IMR-90 (cell line): Measurements from ENCODE around the gene CEP76.

ENCODE experiments used
- CEBPB ChIP-seq: IDR thresholded peaks from 2 replicates; pipeline ENCODE4 v1.6.1; 2012; ENCODE audit warnings: low read depth, low read length, improper control_type of control experiment
- CHD1 ChIP-seq: IDR thresholded peaks from 2 replicates; pipeline ENCODE4 v1.6.1; 2012; ENCODE audit warnings: low read depth, low read length, improper control_type of control experiment
- FOS ChIP-seq: fragments of 150-350 bp; IDR thresholded peaks from 2 replicates; pipeline ENCODE4 v1.6.1; 2016; ENCODE audit warnings: low read depth, low read length
- MAFK ChIP-seq: IDR thresholded peaks from 2 replicates; pipeline ENCODE4 v1.6.1; 2012; ENCODE audit warnings: low read depth, low read length, improper control_type of control experiment
- MAZ ChIP-seq: IDR thresholded peaks from 2 replicates; pipeline ENCODE4 v1.6.1; 2012; ENCODE audit warnings: low read depth, mild to moderate bottlenecking, low read length, improper control_type of control experiment, moderate library complexity, borderline replicate concordance
- MXI1 ChIP-seq: IDR thresholded peaks from 2 replicates; pipeline ENCODE4 v1.6.1; 2012; ENCODE audit warnings: low read depth, mild to moderate bottlenecking, low read length, moderate library complexity, borderline replicate concordance
- NFE2L2 ChIP-seq: fragments of 150-350 bp; IDR thresholded peaks from 2 replicates; pipeline ENCODE4 v1.6.1; 2016; ENCODE audit warnings: low read depth, mild to moderate bottlenecking, low read length
- POLR2A ChIP-seq: IDR thresholded peaks from 2 replicates; pipeline ENCODE4 v1.6.1; 2012; ENCODE audit warnings: mild to moderate bottlenecking, low read depth, low read length
- RAD21 ChIP-seq: IDR thresholded peaks from 2 replicates; pipeline ENCODE4 v1.6.1; 2012; ENCODE audit warnings: low read length, improper control_type of control experiment
- RCOR1 ChIP-seq: IDR thresholded peaks from 2 replicates; pipeline ENCODE4 v1.6.1; 2012; ENCODE audit warnings: mild to moderate bottlenecking, low read length, improper control_type of control experiment; ENCODE audit not compliant: insufficient replicate concordance
- RFX5 ChIP-seq: IDR thresholded peaks from 2 replicates; pipeline ENCODE4 v1.8.0; 2012; ENCODE audit warnings: low read depth, mild to moderate bottlenecking, low read length, moderate library complexity
- TF ChIP-seq, protein P1 (sequence below): conservative IDR thresholded peaks from 2 replicates; pipeline ENCODE4 v1.5.1; 2012; ENCODE audit warnings: mild to moderate bottlenecking, low read depth, low read length, improper control_type of control experiment
- TF ChIP-seq, protein P2 (sequence below): fragments of 150-350 bp; IDR thresholded peaks from 2 replicates; pipeline ENCODE4 v1.6.1; 2017; ENCODE audit warnings: mild to moderate bottlenecking, antibody characterized with exemption, low read length, low read depth

DNA sequence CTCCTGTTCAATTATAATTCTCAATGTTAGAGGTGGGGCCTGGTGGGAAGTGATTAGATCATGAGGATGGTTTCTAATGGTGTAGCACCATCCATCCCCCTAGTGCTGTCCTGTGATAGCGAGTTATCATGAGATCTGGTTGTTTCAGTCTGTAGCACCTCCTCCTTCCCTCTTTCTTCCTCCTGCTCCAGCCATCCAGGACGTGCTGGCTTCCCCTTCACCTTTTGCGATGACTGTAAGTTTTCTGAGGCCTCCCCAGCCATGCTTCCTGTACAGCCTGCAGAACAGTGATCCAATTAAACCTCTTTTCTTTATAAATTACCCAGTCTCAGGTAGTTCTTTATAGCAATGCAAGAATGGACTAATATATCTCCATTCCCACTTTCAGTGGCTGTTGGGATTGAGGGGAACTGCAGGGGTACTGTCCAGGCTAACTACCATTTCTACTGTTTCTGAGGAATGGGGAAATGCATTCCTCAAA, 63.8 kb downstream of the CEP76 start:
- TF ChIP-seq, protein P1, sequence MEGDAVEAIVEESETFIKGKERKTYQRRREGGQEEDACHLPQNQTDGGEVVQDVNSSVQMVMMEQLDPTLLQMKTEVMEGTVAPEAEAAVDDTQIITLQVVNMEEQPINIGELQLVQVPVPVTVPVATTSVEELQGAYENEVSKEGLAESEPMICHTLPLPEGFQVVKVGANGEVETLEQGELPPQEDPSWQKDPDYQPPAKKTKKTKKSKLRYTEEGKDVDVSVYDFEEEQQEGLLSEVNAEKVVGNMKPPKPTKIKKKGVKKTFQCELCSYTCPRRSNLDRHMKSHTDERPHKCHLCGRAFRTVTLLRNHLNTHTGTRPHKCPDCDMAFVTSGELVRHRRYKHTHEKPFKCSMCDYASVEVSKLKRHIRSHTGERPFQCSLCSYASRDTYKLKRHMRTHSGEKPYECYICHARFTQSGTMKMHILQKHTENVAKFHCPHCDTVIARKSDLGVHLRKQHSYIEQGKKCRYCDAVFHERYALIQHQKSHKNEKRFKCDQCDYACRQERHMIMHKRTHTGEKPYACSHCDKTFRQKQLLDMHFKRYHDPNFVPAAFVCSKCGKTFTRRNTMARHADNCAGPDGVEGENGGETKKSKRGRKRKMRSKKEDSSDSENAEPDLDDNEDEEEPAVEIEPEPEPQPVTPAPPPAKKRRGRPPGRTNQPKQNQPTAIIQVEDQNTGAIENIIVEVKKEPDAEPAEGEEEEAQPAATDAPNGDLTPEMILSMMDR: no peak
- TF ChIP-seq CHD1 (no peak), POLR2A (no peak), MXI1 (no peak), RFX5 (no peak), MAFK (no peak), RAD21 (no peak), MAZ (no peak), FOS (no peak), RCOR1 (no peak), CEBPB (no peak), NFE2L2 (no peak)
- TF ChIP-seq, protein P2, sequence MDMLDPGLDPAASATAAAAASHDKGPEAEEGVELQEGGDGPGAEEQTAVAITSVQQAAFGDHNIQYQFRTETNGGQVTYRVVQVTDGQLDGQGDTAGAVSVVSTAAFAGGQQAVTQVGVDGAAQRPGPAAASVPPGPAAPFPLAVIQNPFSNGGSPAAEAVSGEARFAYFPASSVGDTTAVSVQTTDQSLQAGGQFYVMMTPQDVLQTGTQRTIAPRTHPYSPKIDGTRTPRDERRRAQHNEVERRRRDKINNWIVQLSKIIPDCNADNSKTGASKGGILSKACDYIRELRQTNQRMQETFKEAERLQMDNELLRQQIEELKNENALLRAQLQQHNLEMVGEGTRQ: no peak
